Activated B cell treated with CpG ODN at 0.5 μM for 24 hours (primary cell): ENCODE measurements around the gene MTMR10. TPM values are rescaled to one million over a fixed set of nuclear protein-coding genes. Genes with fewer than 3 reads are reported as not detected.

Experiments used
- ATAC-seq: fragments of 200-7000 bp; cut with Tn5 transposase; one replicate; pipeline ENCODE4 v1.10.0; 2021; ENCODE audit warnings: low read depth, mild to moderate bottlenecking, moderate library complexity
- CTCF ChIA-PET: fragments of 350-600 bp; sonication (Branson Sonifier 250); formaldehyde crosslinking; loops from one replicate; lab custom pipeline; 2021; ENCODE audit warnings: antibody characterized with exemption; lab: Charles Lee
- POLR2A ChIA-PET: fragments of 350-600 bp; sonication (Branson Sonifier 250); formaldehyde crosslinking; loops from one replicate; lab custom pipeline; 2021; ENCODE audit warnings: antibody characterized with exemption; lab: Charles Lee
- DNase-seq: peaks from one replicate; pipeline ENCODE4 v3.0.0; 2022
- H3K27ac Mint-ChIP-seq: one replicate; pipeline ENCODE4 v1.8.0; 2020; ENCODE audit warnings: mixed read lengths
- H3K27me3 Mint-ChIP-seq: one replicate; pipeline ENCODE4 v1.8.0; 2021; ENCODE audit warnings: mixed read lengths
- H3K36me3 Mint-ChIP-seq: one replicate; pipeline ENCODE4 v1.8.0; 2021; ENCODE audit warnings: low read depth, mixed read lengths
- H3K4me1 Mint-ChIP-seq: one replicate; pipeline ENCODE4 v1.8.0; 2021; ENCODE audit warnings: mixed read lengths
- H3K4me3 Mint-ChIP-seq: one replicate; pipeline ENCODE4 v1.8.0; 2020; ENCODE audit warnings: mild to moderate bottlenecking, mixed read lengths
- H3K9me3 Mint-ChIP-seq: one replicate; pipeline ENCODE4 v1.8.0; 2020; ENCODE audit warnings: mixed read lengths
- CTCF ChIP-seq: fragments of 200-600 bp; IDR thresholded peaks from one replicate; pipeline ENCODE4 v1.8.0; 2022; ENCODE audit warnings: antibody characterized with exemption, mild to moderate bottlenecking
- intact Hi-C: fragments of 100-400 bp; cut with micrococcal nuclease; formaldehyde crosslinking; loops from one replicate; pipeline ENCODE4 v1.15.1; 2024
- total RNA-seq: library from RNA; stranded (reverse); gene quantifications from 2 replicates; pipeline ENCODE4 v1.2.3, GENCODE V29; 2022

MTMR10 gene
- total RNA-seq, 1 donor from 2014 or later: 42.5 TPM

- ATAC-seq (peak; percentile 81), DNase-seq (no peak)
- Mint-ChIP-seq H3K4me3 (no peak overlapping the region), H3K9me3 (peaks cover 2% of the 10 kb centered on the region), H3K36me3 (no peaks in the 10 kb centered on the region), H3K27ac (peak overlapping the region; percentile 38), H3K27me3 (no peaks in the 10 kb centered on the region), H3K4me1 (peaks cover 63% of the 10 kb centered on the region)
- ChIA-PET POLR2A (interaction anchor here (0.6 to 1.5 kb wide), 2 partner anchors 30 to 34 kb away, joined by 3 to 4 read pairs; partner anchors contain the start of gene MTMR10), CTCF (no interaction called here)
- no peak for TF ChIP-seq CTCF
- intact Hi-C loops: loop anchor here (2.0 kb wide), 1 partner anchor 16 kb away; no protein-coding TSS in a partner anchor
These were observed 29.7 kb upstream of the MTMR10 start for GRCh38 chr15:31021067-31021665.

GRCh38 chr15:31020542-31020941 lies 29.1 kb upstream of the MTMR10 start:
- peak; percentile 21 for ATAC-seq
- Mint-ChIP-seq H3K27me3 (no peaks in the 10 kb centered on the region), H3K36me3 (no peaks in the 10 kb centered on the region), H3K4me3 (no peak overlapping the region), H3K9me3 (no peaks in the 10 kb centered on the region), H3K4me1 (peaks cover 67% of the 10 kb centered on the region), H3K27ac (peak overlapping the region; percentile 38)
- TF ChIP-seq CTCF: no peak
- ChIA-PET POLR2A (no interaction called here), CTCF (no interaction called here)
- DNase-seq: no peak
- intact Hi-C loops: loop anchor here (2.0 kb wide), 1 partner anchor 16 kb away; no protein-coding TSS in a partner anchor

GRCh38 chr15:31019986-31020385 lies 28.6 kb upstream of the MTMR10 start:
- H3K36me3 Mint-ChIP-seq: no peaks in the 10 kb centered on the region
- peaks cover 67% of the 10 kb centered on the region for H3K4me1 Mint-ChIP-seq
- intact Hi-C loops: loop anchor here (2.0 kb wide), 1 partner anchor 15 kb away; no protein-coding TSS in a partner anchor
- ChIA-PET POLR2A (no interaction called here), CTCF (no interaction called here)
- no peak overlapping the region for H3K4me3 Mint-ChIP-seq
- ATAC-seq: no peak
- DNase-seq: no peak
- no peak for TF ChIP-seq CTCF
- no peaks in the 10 kb centered on the region for H3K27me3 Mint-ChIP-seq
- no peak overlapping the region for H3K27ac Mint-ChIP-seq
- H3K9me3 Mint-ChIP-seq: no peaks in the 10 kb centered on the region

- intact Hi-C loops: no loop called here
- POLR2A ChIA-PET: interaction anchor here (0.6 to 4.3 kb wide), 3 partner anchors 13 to 83 kb away, joined by 3 to 23 read pairs (median 3); partner anchors contain the start of gene MTMR10
- CTCF ChIA-PET: no interaction called here
- Mint-ChIP-seq H3K9me3 (peaks cover 6% of the 10 kb centered on the region), H3K4me1 (peaks cover 60% of the 10 kb centered on the region), H3K27ac (no peak overlapping the region), H3K4me3 (no peak overlapping the region), H3K36me3 (peaks cover 7% of the 10 kb centered on the region), H3K27me3 (no peaks in the 10 kb centered on the region)
- TF ChIP-seq CTCF: no peak
- ATAC-seq (no peak), DNase-seq (no peak)
These were observed 25.9 kb upstream of the MTMR10 start for GRCh38 chr15:31017311-31017710.

- Mint-ChIP-seq H3K4me3 (no peak overlapping the region), H3K27me3 (no peaks in the 10 kb centered on the region), H3K27ac (no peak overlapping the region), H3K9me3 (peaks cover 11% of the 10 kb centered on the region), H3K4me1 (peaks cover 53% of the 10 kb centered on the region), H3K36me3 (peaks cover 7% of the 10 kb centered on the region)
- no peak for DNase-seq
- ChIA-PET POLR2A (interaction anchor here (0.6 to 4.3 kb wide), 4 partner anchors 25 to 444 kb away, joined by 3 to 23 read pairs (median 4); partner anchors contain the start of gene MTMR10), CTCF (no interaction called here)
- intact Hi-C loops: no loop called here
- ATAC-seq: no peak
- no peak for TF ChIP-seq CTCF
These were observed 25.1 kb upstream of the MTMR10 start for GRCh38 chr15:31016446-31016915.
